Measurements from ENCODE around the gene PRDX5. TPM values are rescaled to one million over a fixed set of nuclear protein-coding genes. Genes with fewer than 3 reads are reported as not detected.

Gene PRDX5
- total and polyA plus RNA-seq, 9 of the 15 experiments (the other 6 are each of a cell fraction or from before 2014, with no cell fraction given), result 40.8 to 327 (median 204) TPM

DNA sequence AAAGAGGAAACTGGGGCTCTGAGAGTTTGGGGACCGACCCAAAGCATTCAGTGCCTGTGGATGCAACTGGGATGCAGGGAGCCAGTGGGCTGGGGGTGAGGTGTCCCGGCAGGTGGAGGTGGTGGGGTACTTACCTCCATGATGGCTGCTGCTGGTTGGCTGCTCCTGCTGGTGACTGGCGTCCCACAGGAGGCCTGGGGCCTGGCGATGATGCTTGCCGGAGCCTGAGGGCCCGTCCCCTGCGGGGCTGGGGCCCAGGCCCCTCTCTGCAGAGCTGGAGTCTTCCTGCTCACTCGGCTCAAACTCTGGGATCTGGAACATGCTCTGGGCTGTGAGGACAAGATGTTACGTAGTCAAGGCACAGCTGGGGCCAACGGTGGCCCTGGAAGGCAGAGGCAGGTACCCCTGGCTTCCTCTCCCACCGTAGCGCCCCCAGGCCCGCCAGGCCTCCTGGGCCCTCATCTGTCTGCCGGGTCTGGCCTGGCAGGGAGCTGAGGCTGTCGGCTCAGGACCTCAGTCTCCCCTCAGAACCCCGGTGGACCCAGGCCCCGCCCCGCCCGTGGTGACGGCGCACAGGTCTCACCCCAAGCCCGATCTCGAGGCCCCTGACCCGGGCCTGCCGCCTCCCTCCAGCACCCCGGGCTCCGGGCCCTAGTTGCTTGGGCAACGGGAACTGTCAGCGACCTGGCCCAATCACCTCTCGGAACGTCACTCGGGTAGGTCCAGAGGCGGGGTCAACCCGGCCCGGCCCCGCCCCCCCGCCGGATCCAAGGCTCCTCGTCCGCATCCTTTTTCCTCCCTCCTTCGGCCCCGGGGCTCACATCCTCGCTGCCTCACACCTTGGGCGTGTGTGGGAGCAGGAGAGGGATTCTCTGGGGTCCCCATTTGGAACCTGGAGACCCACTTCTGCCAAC is 33.6 kb upstream of the PRDX5 start, which contains the start of gene BAD (continued):
- TF ChIP-seq CHAMP1 (IDR thresholded peaks at IDR 0.05), result no peak
- TF ChIP-seq SLC30A9 (CRISPR knock-in tag; IDR thresholded peaks at IDR 0.05), result no peak
- no peak for TF ChIP-seq RNF2 (IDR thresholded peaks at IDR 0.05)
- TF ChIP-seq SMAD4 (CRISPR knock-in tag; conservative IDR thresholded peaks at IDR 0.05), result no peak
- peak; percentile 89 for TF ChIP-seq NEUROD1 (IDR thresholded peaks at IDR 0.05; ENCODE audit: borderline replicate concordance, low read depth, low read length, partially characterized antibody)
- peak; percentile 74 for TF ChIP-seq RBFOX2 (IDR thresholded peaks at IDR 0.05; ENCODE audit: low read depth, low read length)
- TF ChIP-seq MYBL2 (IDR thresholded peaks at IDR 0.05; ENCODE audit: low read depth), result no peak
- no peak for TF ChIP-seq MYBL2 (CRISPR knock-in tag; IDR thresholded peaks at IDR 0.05; ENCODE audit: borderline replicate concordance)
- TF ChIP-seq ZKSCAN1 (IDR thresholded peaks at IDR 0.05; ENCODE audit: low read depth, low read length), result 0 out of 2 replicates have a peak, but pooled peaks have one; percentile 2
- TF ChIP-seq TRIM28 (IDR thresholded peaks at IDR 0.05), result no peak
- TF ChIP-seq COPS2 (conservative IDR thresholded peaks at IDR 0.05), result no peak
- TF ChIP-seq, protein P1, sequence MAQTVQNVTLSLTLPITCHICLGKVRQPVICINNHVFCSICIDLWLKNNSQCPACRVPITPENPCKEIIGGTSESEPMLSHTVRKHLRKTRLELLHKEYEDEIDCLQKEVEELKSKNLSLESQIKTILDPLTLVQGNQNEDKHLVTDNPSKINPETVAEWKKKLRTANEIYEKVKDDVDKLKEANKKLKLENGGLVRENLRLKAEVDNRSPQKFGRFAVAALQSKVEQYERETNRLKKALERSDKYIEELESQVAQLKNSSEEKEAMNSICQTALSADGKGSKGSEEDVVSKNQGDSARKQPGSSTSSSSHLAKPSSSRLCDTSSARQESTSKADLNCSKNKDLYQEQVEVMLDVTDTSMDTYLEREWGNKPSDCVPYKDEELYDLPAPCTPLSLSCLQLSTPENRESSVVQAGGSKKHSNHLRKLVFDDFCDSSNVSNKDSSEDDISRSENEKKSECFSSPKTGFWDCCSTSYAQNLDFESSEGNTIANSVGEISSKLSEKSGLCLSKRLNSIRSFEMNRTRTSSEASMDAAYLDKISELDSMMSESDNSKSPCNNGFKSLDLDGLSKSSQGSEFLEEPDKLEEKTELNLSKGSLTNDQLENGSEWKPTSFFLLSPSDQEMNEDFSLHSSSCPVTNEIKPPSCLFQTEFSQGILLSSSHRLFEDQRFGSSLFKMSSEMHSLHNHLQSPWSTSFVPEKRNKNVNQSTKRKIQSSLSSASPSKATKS (CRISPR knock-in tag; IDR thresholded peaks at IDR 0.05), result no peak
- no peak for TF ChIP-seq BCOR (IDR thresholded peaks at IDR 0.05)
- TF ChIP-seq MEF2A (IDR thresholded peaks at IDR 0.05; ENCODE audit: control insufficient read depth, low read depth, low read length), result no peak
- no peak for TF ChIP-seq RUNX1 (IDR thresholded peaks at IDR 0.05; ENCODE audit: low read depth)
- no peak for TF ChIP-seq ARID1B (IDR thresholded peaks at IDR 0.05)
- TF ChIP-seq CREM (IDR thresholded peaks at IDR 0.05; ENCODE audit: low read depth), result peak; percentile 93
- peak; percentile 89 for TF ChIP-seq MBD2 (IDR thresholded peaks at IDR 0.05; ENCODE audit: borderline replicate concordance, low read depth)
- peak; percentile 27 to 66 for TF ChIP-seq E2F6 (IDR thresholded peaks at IDR 0.05; ENCODE audit: borderline replicate concordance in 1 of 2, extremely low read depth in 1 of 2, insufficient read depth in 1 of 2, insufficient read length in 1 of 2, low read depth in 1 of 2, low read length in 1 of 2, poor library complexity in 1 of 2, severe bottlenecking in 1 of 2)
- TF ChIP-seq JUNB (CRISPR knock-in tag; conservative IDR thresholded peaks at IDR 0.05), result no peak
- TF ChIP-seq GTF2E2 (tag; IDR thresholded peaks at IDR 0.05), result 0 out of 2 replicates have a peak, but pooled peaks have one; percentile 52
- no peak for TF ChIP-seq ATF3 (IDR thresholded peaks at IDR 0.05)
- no peak for TF ChIP-seq ATF3 (CRISPR knock-in tag; conservative IDR thresholded peaks at IDR 0.05)
